CD4-positive, alpha-beta T cell (primary cell): ENCODE results near the gene KCNQ1. TPM values are rescaled to one million over a fixed set of nuclear protein-coding genes. Genes with fewer than 3 reads are reported as not detected.

Experiments used
- ATAC-seq: fragments of 200-7000 bp; cut with Tn5 transposase; one replicate; pipeline ENCODE4 v1.10.0; 2022; ENCODE audit warnings: mild to moderate bottlenecking; ENCODE audit not compliant: poor library complexity
- CTCF ChIA-PET: fragments of 350-600 bp; sonication (Branson Sonifier 250); formaldehyde crosslinking; loops from one replicate; lab custom pipeline; 2021; ENCODE audit warnings: antibody characterized with exemption, inconsistent platforms; lab: Charles Lee
- POLR2A ChIA-PET: fragments of 350-600 bp; sonication (Branson Sonifier 250); formaldehyde crosslinking; loops from one replicate; lab custom pipeline; 2021; ENCODE audit warnings: antibody characterized with exemption, inconsistent platforms; lab: Charles Lee
- DNase-seq, 14 experiments: peaks; one replicate each; pipeline ENCODE4 v3.0.0-alpha.2; 2013 to 2020; ENCODE audit warnings: mixed read lengths in 2 of 14
- H3K27ac ChIP-seq, 2 donors: one replicate each; pipeline versions ENCODE4 v1.5.1 to v1.7.0; 2013; ENCODE audit warnings: low read length in 2 of 2, low read depth in 1 of 2, mild to moderate bottlenecking in 1 of 2
- H3K27me3 ChIP-seq, 2 experiments: 1 replicate in 1 of 2; 2 replicates in 1 of 2; pipeline versions ENCODE4 v1.6.1 to v1.7.0; 2013; ENCODE audit warnings: low read length in 2 of 2, control low read depth in 1 of 2, mild to moderate bottlenecking in 1 of 2, moderate library complexity in 1 of 2; ENCODE audit not compliant: insufficient read depth in 2 of 2, control insufficient read depth in 1 of 2
- H3K36me3 ChIP-seq: one replicate; pipeline ENCODE4 v1.6.1; 2013; ENCODE audit warnings: low read length, control low read depth; ENCODE audit not compliant: insufficient read depth
- H3K4me1 ChIP-seq: one replicate; pipeline ENCODE4 v1.6.1; 2013; ENCODE audit warnings: low read length, control low read depth; ENCODE audit not compliant: insufficient read depth
- H3K4me3 ChIP-seq: one replicate; pipeline ENCODE4 v1.5.1; 2013; ENCODE audit warnings: mild to moderate bottlenecking, low read length, moderate library complexity
- H3K9me3 ChIP-seq, 2 experiments: 1 replicate in 1 of 2; 2 replicates in 1 of 2; pipeline versions ENCODE4 v1.6.1 to v1.7.0; 2013; ENCODE audit warnings: low read length in 2 of 2, mild to moderate bottlenecking in 2 of 2, control low read depth in 1 of 2, moderate library complexity in 1 of 2; ENCODE audit not compliant: control insufficient read depth in 1 of 2, insufficient read depth in 1 of 2
- H3K27ac Mint-ChIP-seq: one replicate; pipeline ENCODE4 v1.8.0; 2020; ENCODE audit warnings: mixed read lengths
- H3K27me3 Mint-ChIP-seq: one replicate; pipeline ENCODE4 v1.8.0; 2021; ENCODE audit warnings: mixed read lengths
- H3K36me3 Mint-ChIP-seq: one replicate; pipeline ENCODE4 v1.8.0; 2021; ENCODE audit warnings: low read depth, mixed read lengths
- H3K4me1 Mint-ChIP-seq: one replicate; pipeline ENCODE4 v1.8.0; 2021; ENCODE audit warnings: low read depth, mixed read lengths
- H3K4me3 Mint-ChIP-seq: one replicate; pipeline ENCODE4 v1.8.0; 2020; ENCODE audit warnings: mild to moderate bottlenecking, mixed read lengths
- H3K9me3 Mint-ChIP-seq: one replicate; pipeline ENCODE4 v1.8.0; 2020; ENCODE audit warnings: mixed read lengths
- intact Hi-C, 2 experiments: fragments of 100-400 bp; cut with DNase I in 1 of 2; cut with micrococcal nuclease in 1 of 2; formaldehyde crosslinking; loops; one replicate each; pipeline versions ENCODE4 v1.15.1 to v1.9.0; 2023 to 2025; cut with DNase I, micrococcal nuclease
- total RNA-seq, 174 experiments: library from RNA in 2 of 174; stranded (reverse) in 2 of 174; gene quantifications; one replicate each; pipeline ENCODE4 v1.2.3 and lab custom pipeline; 2021 to 2026
- TF ChIP-seq, protein P1 (sequence below): fragments of 200-600 bp; IDR thresholded peaks from one replicate; pipeline ENCODE4 v1.8.0; 2022; ENCODE audit warnings: antibody characterized with exemption, mild to moderate bottlenecking

Gene KCNQ1
- total RNA-seq, 2 experiments from 2014 or later = 31.3 to 33.1 TPM

- peak overlapping the region; percentile 42 for H3K27ac Mint-ChIP-seq
- peak overlapping the region; percentile 30 for H3K4me3 Mint-ChIP-seq
- H3K4me3 ChIP-seq = no peak overlapping the region
- DNase-seq (peak in 1 of 14 experiments; percentile 39), ATAC-seq (no peak)
- no peaks in the 10 kb centered on the region for H3K36me3 ChIP-seq
- no peaks in the 10 kb centered on the region for H3K9me3 ChIP-seq
- H3K4me1 Mint-ChIP-seq = peaks cover 64% of the 10 kb centered on the region
- H3K4me1 ChIP-seq = peaks cover 68% of the 10 kb centered on the region
- TF ChIP-seq, protein P1, sequence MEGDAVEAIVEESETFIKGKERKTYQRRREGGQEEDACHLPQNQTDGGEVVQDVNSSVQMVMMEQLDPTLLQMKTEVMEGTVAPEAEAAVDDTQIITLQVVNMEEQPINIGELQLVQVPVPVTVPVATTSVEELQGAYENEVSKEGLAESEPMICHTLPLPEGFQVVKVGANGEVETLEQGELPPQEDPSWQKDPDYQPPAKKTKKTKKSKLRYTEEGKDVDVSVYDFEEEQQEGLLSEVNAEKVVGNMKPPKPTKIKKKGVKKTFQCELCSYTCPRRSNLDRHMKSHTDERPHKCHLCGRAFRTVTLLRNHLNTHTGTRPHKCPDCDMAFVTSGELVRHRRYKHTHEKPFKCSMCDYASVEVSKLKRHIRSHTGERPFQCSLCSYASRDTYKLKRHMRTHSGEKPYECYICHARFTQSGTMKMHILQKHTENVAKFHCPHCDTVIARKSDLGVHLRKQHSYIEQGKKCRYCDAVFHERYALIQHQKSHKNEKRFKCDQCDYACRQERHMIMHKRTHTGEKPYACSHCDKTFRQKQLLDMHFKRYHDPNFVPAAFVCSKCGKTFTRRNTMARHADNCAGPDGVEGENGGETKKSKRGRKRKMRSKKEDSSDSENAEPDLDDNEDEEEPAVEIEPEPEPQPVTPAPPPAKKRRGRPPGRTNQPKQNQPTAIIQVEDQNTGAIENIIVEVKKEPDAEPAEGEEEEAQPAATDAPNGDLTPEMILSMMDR = no peak
- intact Hi-C loops = no loop called here
- H3K27ac ChIP-seq = no peak overlapping the region
- H3K36me3 Mint-ChIP-seq = peaks cover 4% of the 10 kb centered on the region
- ChIA-PET CTCF (no interaction called here), POLR2A (interaction anchor here (4.7 kb wide), 1 partner anchor 18 kb away, joined by 36 read pairs; the partner anchor contains the start of genes KCNQ1 and TRPM5)
- no peaks in the 10 kb centered on the region for H3K9me3 Mint-ChIP-seq
- H3K27me3 ChIP-seq = no peaks in the 10 kb centered on the region
- no peaks in the 10 kb centered on the region for H3K27me3 Mint-ChIP-seq
Measured at GRCh38 chr11:2462986-2463765, 18.4 kb downstream of the KCNQ1 start.

- ChIA-PET POLR2A (interaction anchor here (4.7 kb wide), 1 partner anchor 18 kb away, joined by 36 read pairs; the partner anchor contains the start of genes KCNQ1 and TRPM5), CTCF (no interaction called here)
- TF ChIP-seq, protein P1 = no peak
- no peaks in the 10 kb centered on the region for H3K36me3 ChIP-seq
- H3K9me3 ChIP-seq = no peaks in the 10 kb centered on the region
- H3K27ac Mint-ChIP-seq = no peak overlapping the region
- H3K4me3 Mint-ChIP-seq = no peak overlapping the region
- DNase-seq (no peak), ATAC-seq (no peak)
- peaks cover 61% of the 10 kb centered on the region for H3K4me1 Mint-ChIP-seq
- H3K4me3 ChIP-seq = no peak overlapping the region
- no peaks in the 10 kb centered on the region for H3K27me3 ChIP-seq
- H3K36me3 Mint-ChIP-seq = peaks cover 4% of the 10 kb centered on the region
- no peaks in the 10 kb centered on the region for H3K9me3 Mint-ChIP-seq
- H3K27me3 Mint-ChIP-seq = no peaks in the 10 kb centered on the region
- H3K4me1 ChIP-seq = peaks cover 75% of the 10 kb centered on the region
- H3K27ac ChIP-seq = no peak overlapping the region
- intact Hi-C loops = no loop called here
Measured at GRCh38 chr11:2463766-2464277, 19.0 kb downstream of the KCNQ1 start.

GRCh38 chr11:2464451-2465165 lies 19.8 kb downstream of the KCNQ1 start:
- no peaks in the 10 kb centered on the region for H3K27me3 Mint-ChIP-seq
- Histone ChIP-seq H3K27me3 (no peaks in the 10 kb centered on the region), H3K4me3 (no peak overlapping the region), H3K27ac (no peak overlapping the region), H3K36me3 (no peaks in the 10 kb centered on the region), H3K9me3 (no peaks in the 10 kb centered on the region), H3K4me1 (peaks cover 79% of the 10 kb centered on the region)
- TF ChIP-seq, protein P1 = no peak
- peaks cover 4% of the 10 kb centered on the region for H3K36me3 Mint-ChIP-seq
- CTCF ChIA-PET = no interaction called here
- DNase-seq (no peak), ATAC-seq (no peak)
- no peaks in the 10 kb centered on the region for H3K9me3 Mint-ChIP-seq
- intact Hi-C loops = no loop called here
- peak overlapping the region; percentile 61 for H3K27ac Mint-ChIP-seq
- H3K4me1 Mint-ChIP-seq = peaks cover 61% of the 10 kb centered on the region
- POLR2A ChIA-PET = interaction anchor here (4.7 kb wide), 1 partner anchor 19 kb away, joined by 36 read pairs; the partner anchor contains the start of genes KCNQ1 and TRPM5
- no peak overlapping the region for H3K4me3 Mint-ChIP-seq
